Motor neuron (in vitro differentiated cells): ENCODE data around the gene RGMA. TPM values are rescaled to one million over a fixed set of nuclear protein-coding genes. Genes with fewer than 3 reads are reported as not detected.
A peak's percentile ranks its signal among the peaks of the same experiment; 100 is the strongest.
"Not testable (repeated sequence)": the region's sequence is repeated elsewhere in the genome, so short reads cannot be mapped to it uniquely, and the experiment has no call there.

Experiments used
- ATAC-seq, 8 experiments: fragments of 200-7000 bp; cut with Tn5 transposase; replicated peaks in 6 of 8; 2 replicates each; pipeline ENCODE4 v1.8.0; 2021; ENCODE audit warnings: mild to moderate bottlenecking in 8 of 8, moderate library complexity in 8 of 8
- H3K27ac ChIP-seq, 2 donors: fragments of 250-450 bp; sonication (Bioruptor Pico); 2 replicates each; pipeline ENCODE4 v1.9.0; 2021; ENCODE audit warnings: antibody characterized with exemption in 2 of 2, mild to moderate bottlenecking in 2 of 2, moderate library complexity in 1 of 2
- H3K4me1 ChIP-seq, 2 donors: fragments of 250-450 bp; sonication (Bioruptor Pico); replicated peaks in 1 of 2; 2 replicates each; pipeline ENCODE4 v1.6.1; 2021; ENCODE audit warnings: antibody characterized with exemption in 2 of 2, mild to moderate bottlenecking in 2 of 2, moderate library complexity in 1 of 2
- H3K4me3 ChIP-seq, 5 donors: fragments of 250-450 bp; sonication (Bioruptor Pico); 2 replicates each; pipeline ENCODE4 v1.9.0; 2021; ENCODE audit warnings: antibody characterized with exemption in 5 of 5, mild to moderate bottlenecking in 5 of 5, moderate library complexity in 4 of 5
- WGBS, 10 experiments: fragments of 450-650 bp; shearing (Covaris generic); methylation state at CpG; one replicate each; pipeline ENCODE4 v1.0.0; 2022; 5-methylcytosine and 5-hydroxymethylcytosine counted together
- in situ Hi-C, 9 experiments: fragments of 400-800 bp; cut with MboI; loops; one replicate each; pipeline ENCODE4 v1.15.0; 2021; ENCODE audit warnings: low sequenced_read_pairs in 9 of 9, low pct_unique_long_range_greater_than_20kb in 2 of 9; ENCODE audit not compliant: unreplicated experiment in 9 of 9
- total RNA-seq, 8 experiments: library from RNA; unstranded; fragments of 300-600 nt; gene quantifications; 2 replicates each; pipeline versions ENCODE4 v1.2.3 to v1.2.4, GENCODE V29; 2022

Gene RGMA
- total RNA-seq, 8 experiments from 2014 or later: 10.2 to 154 (median 49.2) TPM

GRCh38 chr15:93033434-93034045 is 55.5 kb downstream of the RGMA start:
- 83 to 100% (median 96%) methylated on average over 1 to 4 of the region's 14 CpGs; no CpG with 5 or more reads in 5 of the 10 experiments for WGBS, 10 experiments
- in situ Hi-C loops: loop anchor here in 8 of 9 experiments (10.0 to 25.0 kb wide), 5 partner anchors 804 to 1279 kb away; no protein-coding TSS in a partner anchor
- Histone ChIP-seq H3K4me3 (no peak overlapping the region), H3K27ac (no peak overlapping the region), H3K4me1 (peaks cover 18 to 37% of the 10 kb centered on the region in 2 donors)
- no peak for ATAC-seq

- not testable (repeated sequence) for H3K27ac ChIP-seq, H3K4me3 ChIP-seq, ATAC-seq
- 79 to 100% (median 96%) methylated on average over 1 to 11 of the region's 21 CpGs; no CpG with 5 or more reads in 4 of the 10 experiments for WGBS, 10 experiments
- in situ Hi-C loops: loop anchor here in 8 of 9 experiments (10.0 to 25.0 kb wide), 5 partner anchors 805 to 1280 kb away; no protein-coding TSS in a partner anchor
- H3K4me1 ChIP-seq: peaks cover 17 to 34% of the 10 kb centered on the region in 2 donors
These were observed 56.4 kb downstream of the RGMA start for GRCh38 chr15:93032515-93033206.

GRCh38 chr15:93031557-93032384 is 57.2 kb downstream of the RGMA start:
- not testable (repeated sequence) for H3K27ac ChIP-seq, H3K4me3 ChIP-seq, ATAC-seq
- in situ Hi-C loops: loop anchor here in 8 of 9 experiments (10.0 to 25.0 kb wide), 5 partner anchors 806 to 1281 kb away; no protein-coding TSS in a partner anchor
- WGBS, 10 experiments: 67 to 100% (median 84%) methylated on average over 1 to 7 of the region's 44 CpGs; no CpG with 5 or more reads in 5 of the 10 experiments
- H3K4me1 ChIP-seq: peaks cover 20 to 35% of the 10 kb centered on the region in 2 donors

- H3K27ac ChIP-seq: no peak overlapping the region
- WGBS, 10 experiments: 80 to 100% (median 84%) methylated on average over 1 of the region's 9 CpGs; no CpG with 5 or more reads in 6 of the 10 experiments
- peaks cover 18 to 34% of the 10 kb centered on the region in 2 donors for H3K4me1 ChIP-seq
- in situ Hi-C loops: loop anchor here in 8 of 9 experiments (10.0 to 25.0 kb wide), 5 partner anchors 806 to 1281 kb away; no protein-coding TSS in a partner anchor
- H3K4me3 ChIP-seq: no peak overlapping the region
- ATAC-seq: peak in 1 of 8 experiments; percentile 0
These were observed 57.9 kb downstream of the RGMA start for GRCh38 chr15:93031103-93031464.

- in situ Hi-C loops: loop anchor here in 8 of 9 experiments (10.0 to 25.0 kb wide), 5 partner anchors 807 to 1282 kb away; no protein-coding TSS in a partner anchor
These were observed 58.4 kb downstream of the RGMA start for GRCh38 chr15:93030430-93031102.

GRCh38 chr15:93029836-93030429 is 59.1 kb downstream of the RGMA start:
- H3K4me1 ChIP-seq: peaks cover 16 to 32% of the 10 kb centered on the region in 2 donors
- in situ Hi-C loops: loop anchor here (10.0 to 25.0 kb wide), 5 partner anchors 807 to 1282 kb away; no protein-coding TSS in a partner anchor
- H3K4me3 ChIP-seq: no peak overlapping the region
- 20 to 100% (median 88%) methylated on average over 1 to 6 of the region's 12 CpGs; no CpG with 5 or more reads in 4 of the 10 experiments for WGBS, 10 experiments
- ATAC-seq: peak in 6 of 8 experiments; percentile 2 to 53 (median 28)
- H3K27ac ChIP-seq: peak overlapping the region in 1 of 2 donors; percentile 37

More at GRCh38 chr15:93030430-93031102, 58.4 kb downstream of the RGMA start:
- Histone ChIP-seq H3K27ac (peak overlapping the region in 1 of 2 donors; percentile 37), H3K4me1 (peaks cover 16 to 32% of the 10 kb centered on the region in 2 donors), H3K4me3 (no peak overlapping the region)
- WGBS, 10 experiments: 27 to 37% methylated on average over 3 to 4 of the region's 20 CpGs; no CpG with 5 or more reads in 8 of the 10 experiments
- peak; percentile 51 to 86 (median 80) for ATAC-seq

- Histone ChIP-seq H3K4me1 (peaks cover 16 to 32% of the 10 kb centered on the region in 2 donors), H3K4me3 (no peak overlapping the region), H3K27ac (no peak overlapping the region)
- in situ Hi-C loops: loop anchor here in 6 of 9 experiments (10.0 to 25.0 kb wide), 5 partner anchors 808 to 1283 kb away; no protein-coding TSS in a partner anchor
- peak in 2 of 8 experiments; percentile 3 to 7 for ATAC-seq
- 24 to 100% (median 91%) methylated on average over 1 to 6 of the region's 17 CpGs; no CpG with 5 or more reads in 3 of the 10 experiments for WGBS, 10 experiments
These were observed 59.7 kb downstream of the RGMA start for GRCh38 chr15:93029214-93029835.

GRCh38 chr15:93028632-93029213 is 60.3 kb downstream of the RGMA start:
- WGBS, 10 experiments: 11 to 100% (median 86%) methylated on average over 2 to 13 of the region's 21 CpGs; no CpG with 5 or more reads in 1 of the 10 experiments
- Histone ChIP-seq H3K4me1 (peaks cover 16 to 32% of the 10 kb centered on the region in 2 donors), H3K27ac (no peak overlapping the region), H3K4me3 (no peak overlapping the region)
- in situ Hi-C loops: loop anchor here in 6 of 9 experiments (10.0 to 25.0 kb wide), 5 partner anchors 809 to 1284 kb away; no protein-coding TSS in a partner anchor
- ATAC-seq: peak in 2 of 8 experiments; percentile 4 to 12

GRCh38 chr15:93028111-93028631 is 60.8 kb downstream of the RGMA start:
- peak overlapping the region in 1 of 2 donors; percentile 62 for H3K27ac ChIP-seq
- no peak overlapping the region for H3K4me3 ChIP-seq
- in situ Hi-C loops: loop anchor here in 6 of 9 experiments (10.0 to 25.0 kb wide), 5 partner anchors 809 to 1284 kb away; no protein-coding TSS in a partner anchor
- ATAC-seq: peak in 1 of 8 experiments; percentile 10
- peaks cover 16 to 32% of the 10 kb centered on the region in 2 donors for H3K4me1 ChIP-seq
- 31 to 100% (median 87%) methylated on average over 1 to 9 of the region's 13 CpGs; no CpG with 5 or more reads in 1 of the 10 experiments for WGBS, 10 experiments

- WGBS, 10 experiments: 10 to 100% (median 89%) methylated on average over 1 to 9 of the region's 10 CpGs; no CpG with 5 or more reads in 2 of the 10 experiments
- no peak overlapping the region for H3K4me3 ChIP-seq
- peaks cover 16 to 32% of the 10 kb centered on the region in 2 donors for H3K4me1 ChIP-seq
- in situ Hi-C loops: loop anchor here in 6 of 9 experiments (10.0 to 25.0 kb wide), 5 partner anchors 810 to 1285 kb away; no protein-coding TSS in a partner anchor
- ATAC-seq: peak in 4 of 8 experiments; percentile 3 to 56 (median 29)
- H3K27ac ChIP-seq: peak overlapping the region; percentile 5 to 65
These were observed 61.6 kb downstream of the RGMA start for GRCh38 chr15:93027413-93027812.
